H1 (cell line): ENCODE measurements around the gene PARP16. TPM values are rescaled to one million over a fixed set of nuclear protein-coding genes. Genes with fewer than 3 reads are reported as not detected.

Source experiments
- EP300 ChIP-seq, 2 experiments: IDR thresholded peaks; 1 replicate in 1 of 2; 2 replicates in 1 of 2; pipeline ENCODE4 v1.6.1; 2011 to 2012; ENCODE audit warnings: low read depth in 2 of 2, low read length in 2 of 2, mild to moderate bottlenecking in 2 of 2, borderline replicate concordance in 1 of 2, inconsistent platforms in 1 of 2, moderate library complexity in 1 of 2
- MAFK ChIP-seq: IDR thresholded peaks from 2 replicates; pipeline ENCODE4 v1.6.1; 2012; ENCODE audit warnings: low read depth, mild to moderate bottlenecking, improper control_type of control experiment, low read length
- NANOG ChIP-seq: IDR thresholded peaks from 2 replicates; pipeline ENCODE4 v1.6.1; 2011; ENCODE audit warnings: low read length, low read depth, mild to moderate bottlenecking, inconsistent platforms; ENCODE audit not compliant: insufficient read depth, poor library complexity, severe bottlenecking
- POLR2A ChIP-seq, 2 experiments: IDR thresholded peaks; 1 replicate in 1 of 2; 2 replicates in 1 of 2; pipeline ENCODE4 v1.6.1; 2011; ENCODE audit warnings: low read depth in 2 of 2, low read length in 2 of 2, mild to moderate bottlenecking in 2 of 2; ENCODE audit errors: control extremely low read depth in 1 of 2
- RFX5 ChIP-seq: IDR thresholded peaks from 2 replicates; pipeline ENCODE4 v1.6.1; 2011; ENCODE audit warnings: low read depth, low read length, improper control_type of control experiment, borderline replicate concordance
- SIRT6 ChIP-seq: IDR thresholded peaks from one replicate; pipeline ENCODE4 v1.7.1; 2012; ENCODE audit warnings: low read length, inconsistent platforms
- SP4 ChIP-seq: IDR thresholded peaks from 2 replicates; pipeline ENCODE4 v1.6.1; 2012; ENCODE audit warnings: low read length, inconsistent platforms
- SUZ12 ChIP-seq: fragments of 200-600 bp; sonication (generic); IDR thresholded peaks from 2 replicates; pipeline ENCODE4 v1.6.1; 2012; ENCODE audit warnings: mild to moderate bottlenecking, inconsistent platforms, low read length, moderate library complexity, mixed read lengths
- TAF7 ChIP-seq: optimal IDR thresholded peaks from 2 replicates; pipeline ENCODE3; 2011; ENCODE audit warnings: low read depth, mild to moderate bottlenecking, inconsistent platforms, low read length, moderate library complexity, borderline replicate concordance
- polyA plus RNA-seq, 7 experiments: library from polyadenylated mRNA; depleted of rRNA in 3 of 7; stranded (reverse) in 5 of 7; unstranded in 2 of 7; fragments of >200 nt in 5 of 7; fragments of 200-250 nt in 2 of 7; gene quantifications; 1 replicate in 5 of 7; 2 replicates in 1 of 7; 4 replicates in 1 of 7; pipeline versions ENCODE4 v1.2.1 to v1.2.3, GENCODE V29; 2011 to 2013; ENCODE audit warnings: missing spikeins in 2 of 7, mixed read lengths in 2 of 7
- total RNA-seq: library from RNA; stranded (reverse); fragmentation: NEBNext Ultra II Directional; extraction: Animal tissue kit (Norgen Biotek cat#: 25700); gene quantifications from 2 replicates; pipeline ENCODE4 v1.2.1, GENCODE V29; 2021
- TF ChIP-seq, protein P1 (sequence below), 3 experiments: IDR thresholded peaks; 1 replicate in 2 of 3; 2 replicates in 1 of 3; pipeline versions ENCODE4 v1.5.1 to v1.6.1; 2011; ENCODE audit warnings: low read length in 3 of 3, mild to moderate bottlenecking in 3 of 3, inconsistent platforms in 2 of 3, low read depth in 1 of 3, moderate library complexity in 1 of 3; ENCODE audit not compliant: insufficient read depth in 1 of 3; ENCODE audit errors: control extremely low read depth in 1 of 3

PARP16 gene
- total and polyA plus RNA-seq, 2 of the 8 experiments (the other 6 are each of a cell fraction or from before 2014, with no cell fraction given): 3.7 to 5.0 TPM

DNA sequence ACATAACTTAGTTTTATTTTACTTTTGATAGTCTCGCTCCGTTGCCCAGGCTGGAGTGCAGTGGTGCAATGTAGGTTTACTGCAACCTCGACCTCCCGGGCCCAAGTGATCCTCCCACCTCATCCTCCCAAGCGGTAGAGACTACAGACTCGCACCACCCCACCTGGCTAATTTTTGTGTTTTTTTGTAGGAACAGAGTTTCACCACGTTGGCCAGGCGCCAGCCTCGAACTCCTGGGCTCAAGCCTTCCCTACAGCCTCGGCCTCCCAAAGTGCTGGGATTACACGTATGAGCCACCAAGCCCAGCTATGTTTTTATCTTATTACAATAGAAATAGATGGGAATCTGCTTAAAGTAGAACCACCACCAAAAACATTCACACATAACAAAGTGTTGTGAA, 12.0 kb upstream of the PARP16 start (continued):
- TF ChIP-seq, protein P1, sequence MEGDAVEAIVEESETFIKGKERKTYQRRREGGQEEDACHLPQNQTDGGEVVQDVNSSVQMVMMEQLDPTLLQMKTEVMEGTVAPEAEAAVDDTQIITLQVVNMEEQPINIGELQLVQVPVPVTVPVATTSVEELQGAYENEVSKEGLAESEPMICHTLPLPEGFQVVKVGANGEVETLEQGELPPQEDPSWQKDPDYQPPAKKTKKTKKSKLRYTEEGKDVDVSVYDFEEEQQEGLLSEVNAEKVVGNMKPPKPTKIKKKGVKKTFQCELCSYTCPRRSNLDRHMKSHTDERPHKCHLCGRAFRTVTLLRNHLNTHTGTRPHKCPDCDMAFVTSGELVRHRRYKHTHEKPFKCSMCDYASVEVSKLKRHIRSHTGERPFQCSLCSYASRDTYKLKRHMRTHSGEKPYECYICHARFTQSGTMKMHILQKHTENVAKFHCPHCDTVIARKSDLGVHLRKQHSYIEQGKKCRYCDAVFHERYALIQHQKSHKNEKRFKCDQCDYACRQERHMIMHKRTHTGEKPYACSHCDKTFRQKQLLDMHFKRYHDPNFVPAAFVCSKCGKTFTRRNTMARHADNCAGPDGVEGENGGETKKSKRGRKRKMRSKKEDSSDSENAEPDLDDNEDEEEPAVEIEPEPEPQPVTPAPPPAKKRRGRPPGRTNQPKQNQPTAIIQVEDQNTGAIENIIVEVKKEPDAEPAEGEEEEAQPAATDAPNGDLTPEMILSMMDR (IDR thresholded peaks at IDR 0.05; ENCODE audit: control extremely low read depth in 1 of 3, insufficient read depth in 1 of 3, low read depth in 1 of 3, low read length in 3 of 3): no peak
- TF ChIP-seq SP4: no peak
- TF ChIP-seq EP300 (IDR thresholded peaks at IDR 0.05; ENCODE audit: borderline replicate concordance in 1 of 2, low read depth in 2 of 2, low read length in 2 of 2): no peak
- TF ChIP-seq POLR2A (IDR thresholded peaks at IDR 0.05; ENCODE audit: control extremely low read depth in 1 of 2, low read depth in 2 of 2, low read length in 2 of 2): no peak
- no peak for TF ChIP-seq SUZ12
- no peak for TF ChIP-seq MAFK
- TF ChIP-seq NANOG: no peak
- no peak for TF ChIP-seq TAF7
- TF ChIP-seq RFX5: no peak
- TF ChIP-seq SIRT6: no peak
- TF ChIP-seq, all 59 proteins: peak for 0
